Dendritic cell treated with granulocyte-macrophage colony-stimulating factor and Interleukin-4, amounts not matched to agents 40 ng/mL and 50 ng/mL, for 4 days (primary cell): ENCODE measurements around the gene ACAN.

Source experiments
- H3K27ac Mint-ChIP-seq: one replicate; pipeline ENCODE4 v1.8.0; 2022; ENCODE audit warnings: mild to moderate bottlenecking, mixed read lengths
- H3K27me3 Mint-ChIP-seq: one replicate; pipeline ENCODE4 v1.8.0; 2022; ENCODE audit warnings: mild to moderate bottlenecking, mixed read lengths
- H3K36me3 Mint-ChIP-seq: one replicate; pipeline ENCODE4 v1.8.0; 2022; ENCODE audit warnings: low read depth, mixed read lengths
- H3K4me1 Mint-ChIP-seq: one replicate; pipeline ENCODE4 v1.8.0; 2022; ENCODE audit warnings: low read depth, mixed read lengths
- H3K4me3 Mint-ChIP-seq: one replicate; pipeline ENCODE4 v1.8.0; 2022; ENCODE audit warnings: mild to moderate bottlenecking, moderate library complexity, mixed read lengths
- H3K9me3 Mint-ChIP-seq: one replicate; pipeline ENCODE4 v1.8.0; 2022; ENCODE audit warnings: mixed read lengths
- intact Hi-C: fragments of 100-400 bp; cut with micrococcal nuclease; formaldehyde crosslinking; loops from one replicate; pipeline ENCODE4 v1.15.0; 2022

Gene ACAN

GRCh38 chr15:88881775-88882174 is 78.5 kb downstream of the ACAN start:
- Mint-ChIP-seq H3K9me3 (no peaks in the 10 kb centered on the region), H3K27me3 (no peaks in the 10 kb centered on the region), H3K4me3 (no peak overlapping the region), H3K36me3 (no peaks in the 10 kb centered on the region), H3K27ac (no peak overlapping the region), H3K4me1 (no peaks in the 10 kb centered on the region)
- intact Hi-C loops, result no loop called here

GRCh38 chr15:88882785-88883184 is 79.5 kb downstream of the ACAN start:
- Mint-ChIP-seq H3K4me1 (no peaks in the 10 kb centered on the region), H3K9me3 (no peaks in the 10 kb centered on the region), H3K4me3 (no peak overlapping the region), H3K36me3 (no peaks in the 10 kb centered on the region), H3K27ac (no peak overlapping the region), H3K27me3 (no peaks in the 10 kb centered on the region)
- intact Hi-C loops, result no loop called here

GRCh38 chr15:88887068-88887580 is 83.9 kb downstream of the ACAN start:
- Mint-ChIP-seq H3K36me3 (no peaks in the 10 kb centered on the region), H3K4me3 (no peak overlapping the region), H3K9me3 (no peaks in the 10 kb centered on the region), H3K27ac (no peak overlapping the region), H3K4me1 (peaks cover 5% of the 10 kb centered on the region), H3K27me3 (peaks cover under 1% of the 10 kb centered on the region)
- intact Hi-C loops, result no loop called here

- Mint-ChIP-seq H3K4me3 (no peak overlapping the region), H3K9me3 (no peaks in the 10 kb centered on the region), H3K4me1 (peaks cover 5% of the 10 kb centered on the region), H3K27ac (no peak overlapping the region), H3K27me3 (peaks cover 13% of the 10 kb centered on the region), H3K36me3 (no peaks in the 10 kb centered on the region)
- intact Hi-C loops, result no loop called here
These were observed 85.5 kb downstream of the ACAN start for GRCh38 chr15:88888719-88889118.

GRCh38 chr15:88890495-88890894 is 87.3 kb downstream of the ACAN start:
- Mint-ChIP-seq H3K27ac (no peak overlapping the region), H3K4me3 (no peak overlapping the region), H3K27me3 (peaks cover 29% of the 10 kb centered on the region), H3K9me3 (no peaks in the 10 kb centered on the region), H3K4me1 (peaks cover 14% of the 10 kb centered on the region), H3K36me3 (no peaks in the 10 kb centered on the region)
- intact Hi-C loops, result no loop called here

GRCh38 chr15:88891540-88892254 is 88.5 kb downstream of the ACAN start:
- no peak overlapping the region for H3K27ac Mint-ChIP-seq
- intact Hi-C loops, result no loop called here
- no peaks in the 10 kb centered on the region for H3K36me3 Mint-ChIP-seq

GRCh38 chr15:88894348-88894818 is 91.1 kb downstream of the ACAN start:
- Mint-ChIP-seq H3K27me3 (peaks cover 48% of the 10 kb centered on the region), H3K9me3 (no peaks in the 10 kb centered on the region), H3K4me1 (peaks cover 28% of the 10 kb centered on the region), H3K27ac (no peak overlapping the region), H3K36me3 (no peaks in the 10 kb centered on the region), H3K4me3 (peak overlapping the region; percentile 37)
- intact Hi-C loops, result no loop called here

More at GRCh38 chr15:88891540-88892254, 88.5 kb downstream of the ACAN start:
- Mint-ChIP-seq H3K9me3 (no peaks in the 10 kb centered on the region), H3K4me1 (peaks cover 19% of the 10 kb centered on the region), H3K4me3 (no peak overlapping the region), H3K27me3 (peaks cover 39% of the 10 kb centered on the region)

GRCh38 chr15:88894819-88895767 is 91.9 kb downstream of the ACAN start, which contains the start of gene HAPLN3:
TSS of gene HAPLN3 (minus strand) at chr15:88895544. CDS start at chr15:88887298, 8,246 bp downstream.
- intact Hi-C loops, result no loop called here
- H3K27ac Mint-ChIP-seq, result peak within 1 kb of the TSS; percentile 21

GRCh38 chr15:88896333-88897033 is 93.2 kb downstream of the ACAN start:
- Mint-ChIP-seq H3K9me3 (no peaks in the 10 kb centered on the region), H3K36me3 (no peaks in the 10 kb centered on the region), H3K4me1 (peaks cover 23% of the 10 kb centered on the region), H3K27ac (no peak overlapping the region), H3K27me3 (peaks cover 48% of the 10 kb centered on the region), H3K4me3 (no peak overlapping the region)
- intact Hi-C loops, result no loop called here

More at GRCh38 chr15:88894819-88895767, 91.9 kb downstream of the ACAN start, which contains the start of gene HAPLN3:
- peaks cover 23% of the 10 kb centered on the region for H3K4me1 Mint-ChIP-seq
- peak within 1 kb of the TSS; percentile 69 for H3K4me3 Mint-ChIP-seq
- no peaks in the 10 kb centered on the region for H3K9me3 Mint-ChIP-seq
- peaks cover 48% of the 10 kb centered on the region for H3K27me3 Mint-ChIP-seq
- no peaks in the 10 kb centered on the region for H3K36me3 Mint-ChIP-seq

GRCh38 chr15:88897142-88897455 is 93.9 kb downstream of the ACAN start:
- H3K27ac Mint-ChIP-seq, result no peak overlapping the region
- H3K36me3 Mint-ChIP-seq, result no peaks in the 10 kb centered on the region

GRCh38 chr15:88897456-88898194 is 94.4 kb downstream of the ACAN start:
- Mint-ChIP-seq H3K4me1 (peaks cover 23% of the 10 kb centered on the region), H3K4me3 (no peak overlapping the region), H3K27ac (no peak overlapping the region), H3K27me3 (peaks cover 46% of the 10 kb centered on the region), H3K36me3 (no peaks in the 10 kb centered on the region), H3K9me3 (no peaks in the 10 kb centered on the region)
- intact Hi-C loops, result no loop called here

More at GRCh38 chr15:88897142-88897455, 93.9 kb downstream of the ACAN start:
- peaks cover 48% of the 10 kb centered on the region for H3K27me3 Mint-ChIP-seq
- no peak overlapping the region for H3K4me3 Mint-ChIP-seq
- H3K9me3 Mint-ChIP-seq, result no peaks in the 10 kb centered on the region
- peaks cover 23% of the 10 kb centered on the region for H3K4me1 Mint-ChIP-seq
- intact Hi-C loops, result no loop called here

GRCh38 chr15:88898736-88899135 is 95.5 kb downstream of the ACAN start:
- Mint-ChIP-seq H3K27ac (no peak overlapping the region), H3K36me3 (no peaks in the 10 kb centered on the region), H3K9me3 (no peaks in the 10 kb centered on the region), H3K4me3 (no peak overlapping the region), H3K4me1 (peaks cover 23% of the 10 kb centered on the region), H3K27me3 (peaks cover 35% of the 10 kb centered on the region)
- intact Hi-C loops, result no loop called here

- H3K27ac Mint-ChIP-seq, result no peak overlapping the region
- no peak overlapping the region for H3K4me3 Mint-ChIP-seq
- peaks cover 29% of the 10 kb centered on the region for H3K27me3 Mint-ChIP-seq
- peaks cover 22% of the 10 kb centered on the region for H3K4me1 Mint-ChIP-seq
- intact Hi-C loops, result no loop called here
- H3K36me3 Mint-ChIP-seq, result no peaks in the 10 kb centered on the region
- no peaks in the 10 kb centered on the region for H3K9me3 Mint-ChIP-seq
These were observed 96.0 kb downstream of the ACAN start for GRCh38 chr15:88899251-88899650.
